Left ventricle myocardium inferior (tissue), 1 donor: Measurements from ENCODE around the gene PHRF1. TPM values are rescaled to one million over a fixed set of nuclear protein-coding genes. Genes with fewer than 3 reads are reported as not detected.

Source experiments
- DNase-seq: peaks from one replicate; pipeline ENCODE4 v3.0.0-alpha.2; 2020
- H3K27ac ChIP-seq: fragments of 200-600 bp; replicated peaks from 2 replicates; pipeline ENCODE4 v1.8.0; 2021
- H3K27me3 ChIP-seq: fragments of 200-600 bp; 2 replicates; pipeline ENCODE4 v1.8.0; 2021; ENCODE audit warnings: low read depth
- H3K36me3 ChIP-seq: fragments of 200-600 bp; 2 replicates; pipeline ENCODE4 v1.8.0; 2021
- H3K4me1 ChIP-seq: fragments of 200-600 bp; 2 replicates; pipeline ENCODE4 v1.8.0; 2021
- H3K4me3 ChIP-seq: fragments of 200-600 bp; 2 replicates; pipeline ENCODE4 v1.8.0; 2021; ENCODE audit warnings: mild to moderate bottlenecking, moderate library complexity
- H3K9me3 ChIP-seq: fragments of 200-600 bp; replicated peaks from 2 replicates; pipeline ENCODE4 v1.8.0; 2021
- intact Hi-C: fragments of 100-400 bp; cut with micrococcal nuclease; formaldehyde crosslinking; loops from one replicate; pipeline ENCODE4 v1.11.0; 2022
- total RNA-seq: library from RNA; stranded (reverse); fragmentation: NEBNext Ultra II Directional; extraction: Animal tissue kit (Norgen Biotek cat#: 25700); gene quantifications from one replicate; pipeline ENCODE4 v1.2.1, GENCODE V29; 2021
- TF ChIP-seq, protein P1 (sequence below): fragments of 200-600 bp; IDR thresholded peaks from 2 replicates; pipeline ENCODE4 v1.8.0; 2021; ENCODE audit warnings: antibody characterized with exemption, mild to moderate bottlenecking, borderline replicate concordance
- donor health status: DM: no; HTN: yes; CAD: no; lungs with severe emphysema.

Gene PHRF1
- total RNA-seq, 1 donor from 2014 or later: 17.7 TPM

DNA sequence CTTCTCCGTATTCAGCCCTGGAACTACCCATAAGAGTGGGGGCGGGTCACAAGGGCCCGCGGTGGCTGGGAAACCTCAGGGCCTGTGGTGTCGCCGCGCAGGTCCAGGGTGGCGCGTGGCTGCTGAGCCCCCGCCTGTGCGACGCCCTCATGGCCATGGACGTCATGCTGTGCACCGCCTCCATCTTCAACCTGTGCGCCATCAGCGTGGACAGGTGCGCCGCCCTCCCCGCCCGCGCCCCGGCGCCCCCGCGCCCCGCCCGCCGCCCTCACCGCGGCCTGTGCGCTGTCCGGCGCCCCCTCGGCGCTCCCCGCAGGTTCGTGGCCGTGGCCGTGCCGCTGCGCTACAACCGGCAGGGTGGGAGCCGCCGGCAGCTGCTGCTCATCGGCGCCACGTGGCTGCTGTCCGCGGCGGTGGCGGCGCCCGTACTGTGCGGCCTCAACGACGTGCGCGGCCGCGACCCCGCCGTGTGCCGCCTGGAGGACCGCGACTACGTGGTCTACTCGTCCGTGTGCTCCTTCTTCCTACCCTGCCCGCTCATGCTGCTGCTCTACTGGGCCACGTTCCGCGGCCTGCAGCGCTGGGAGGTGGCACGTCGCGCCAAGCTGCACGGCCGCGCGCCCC is 63.2 kb downstream of the PHRF1 start:
- Histone ChIP-seq H3K27me3 (peaks cover 49% of the 10 kb centered on the region), H3K36me3 (peaks cover 14% of the 10 kb centered on the region), H3K27ac (no peak overlapping the region), H3K9me3 (no peaks in the 10 kb centered on the region), H3K4me1 (peaks cover 41% of the 10 kb centered on the region), H3K4me3 (peak overlapping the region; percentile 17)
- DNase-seq: no peak
- TF ChIP-seq, protein P1, sequence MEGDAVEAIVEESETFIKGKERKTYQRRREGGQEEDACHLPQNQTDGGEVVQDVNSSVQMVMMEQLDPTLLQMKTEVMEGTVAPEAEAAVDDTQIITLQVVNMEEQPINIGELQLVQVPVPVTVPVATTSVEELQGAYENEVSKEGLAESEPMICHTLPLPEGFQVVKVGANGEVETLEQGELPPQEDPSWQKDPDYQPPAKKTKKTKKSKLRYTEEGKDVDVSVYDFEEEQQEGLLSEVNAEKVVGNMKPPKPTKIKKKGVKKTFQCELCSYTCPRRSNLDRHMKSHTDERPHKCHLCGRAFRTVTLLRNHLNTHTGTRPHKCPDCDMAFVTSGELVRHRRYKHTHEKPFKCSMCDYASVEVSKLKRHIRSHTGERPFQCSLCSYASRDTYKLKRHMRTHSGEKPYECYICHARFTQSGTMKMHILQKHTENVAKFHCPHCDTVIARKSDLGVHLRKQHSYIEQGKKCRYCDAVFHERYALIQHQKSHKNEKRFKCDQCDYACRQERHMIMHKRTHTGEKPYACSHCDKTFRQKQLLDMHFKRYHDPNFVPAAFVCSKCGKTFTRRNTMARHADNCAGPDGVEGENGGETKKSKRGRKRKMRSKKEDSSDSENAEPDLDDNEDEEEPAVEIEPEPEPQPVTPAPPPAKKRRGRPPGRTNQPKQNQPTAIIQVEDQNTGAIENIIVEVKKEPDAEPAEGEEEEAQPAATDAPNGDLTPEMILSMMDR: no peak
- intact Hi-C loops: no loop called here

DNA sequence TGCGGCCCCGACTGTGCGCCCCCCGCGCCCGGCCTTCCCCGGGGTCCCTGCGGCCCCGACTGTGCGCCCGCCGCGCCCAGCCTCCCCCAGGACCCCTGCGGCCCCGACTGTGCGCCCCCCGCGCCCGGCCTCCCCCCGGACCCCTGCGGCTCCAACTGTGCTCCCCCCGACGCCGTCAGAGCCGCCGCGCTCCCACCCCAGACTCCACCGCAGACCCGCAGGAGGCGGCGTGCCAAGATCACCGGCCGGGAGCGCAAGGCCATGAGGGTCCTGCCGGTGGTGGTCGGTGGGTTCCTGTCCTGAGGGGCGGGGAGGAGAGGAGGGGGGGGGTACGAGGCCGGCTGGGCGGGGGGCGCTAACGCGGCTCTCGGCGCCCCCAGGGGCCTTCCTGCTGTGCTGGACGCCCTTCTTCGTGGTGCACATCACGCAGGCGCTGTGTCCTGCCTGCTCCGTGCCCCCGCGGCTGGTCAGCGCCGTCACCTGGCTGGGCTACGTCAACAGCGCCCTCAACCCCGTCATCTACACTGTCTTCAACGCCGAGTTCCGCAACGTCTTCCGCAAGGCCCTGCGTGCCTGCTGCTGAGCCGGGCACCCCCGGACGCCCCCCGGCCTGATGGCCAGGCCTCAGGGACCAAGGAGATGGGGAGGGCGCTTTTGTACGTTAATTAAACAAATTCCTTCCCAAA is 63.9 kb downstream of the PHRF1 start:
- DNase-seq: no peak
- Histone ChIP-seq H3K27ac (no peak overlapping the region), H3K27me3 (peaks cover 49% of the 10 kb centered on the region), H3K4me3 (no peak overlapping the region), H3K36me3 (peaks cover 17% of the 10 kb centered on the region), H3K4me1 (peaks cover 41% of the 10 kb centered on the region), H3K9me3 (no peaks in the 10 kb centered on the region)
- intact Hi-C loops: no loop called here
- TF ChIP-seq, protein P1: no peak

DNA sequence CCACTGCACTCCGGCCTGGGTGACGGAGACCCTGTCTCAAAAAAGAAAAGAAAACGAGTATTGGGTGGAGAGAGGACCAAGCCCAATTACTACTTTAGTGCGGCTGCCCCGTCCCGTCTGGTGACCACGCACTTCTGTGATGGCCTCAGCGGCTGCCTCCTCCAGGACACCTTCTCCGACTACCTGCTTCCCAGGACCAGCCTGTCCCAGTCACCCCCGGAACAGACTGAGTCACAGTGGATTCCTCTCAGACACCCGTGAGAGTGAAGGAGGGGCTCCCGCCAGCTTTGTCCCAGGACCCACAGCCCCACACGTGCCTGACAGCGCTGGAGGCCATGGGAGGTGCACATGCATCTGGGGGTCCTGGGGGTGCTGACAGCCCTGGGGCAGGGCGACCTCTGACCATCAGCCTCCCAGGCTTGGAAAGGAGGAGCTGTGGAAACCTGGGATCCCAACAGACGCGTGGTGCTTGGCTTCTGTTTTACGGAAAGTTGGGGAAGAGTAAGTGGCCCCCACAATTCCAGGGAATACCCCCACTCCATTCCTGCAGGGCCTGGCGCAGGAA is 65.6 kb downstream of the PHRF1 start:
- Histone ChIP-seq H3K9me3 (no peaks in the 10 kb centered on the region), H3K27ac (no peak overlapping the region), H3K4me1 (peaks cover 34% of the 10 kb centered on the region), H3K4me3 (no peak overlapping the region), H3K36me3 (peaks cover 21% of the 10 kb centered on the region), H3K27me3 (peaks cover 35% of the 10 kb centered on the region)
- DNase-seq: no peak
- TF ChIP-seq, protein P1: no peak
- intact Hi-C loops: no loop called here

DNA sequence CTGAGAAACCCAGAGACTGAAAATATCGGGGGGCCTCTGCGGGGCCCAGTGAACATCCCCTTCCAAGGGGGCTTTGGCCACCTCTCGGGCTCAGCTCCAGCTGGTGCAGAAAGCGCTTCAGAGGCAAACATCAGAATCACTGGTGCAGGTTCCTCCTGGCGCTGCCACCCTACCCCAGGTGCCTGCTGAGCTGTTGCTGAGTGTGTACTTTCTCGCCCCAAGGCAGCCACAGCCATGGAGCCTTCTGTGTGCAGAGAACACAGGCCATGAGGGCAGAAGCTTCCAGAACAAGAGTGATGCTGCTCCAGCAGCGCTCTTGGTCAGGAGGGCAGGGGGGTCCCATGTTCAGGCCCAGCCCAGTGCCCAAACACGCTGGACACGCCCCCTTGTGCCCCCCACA is 67.1 kb downstream of the PHRF1 start:
- no peak for DNase-seq

More for the DNA sequence above, 67.1 kb downstream of the PHRF1 start:
- H3K36me3 ChIP-seq: peaks cover 28% of the 10 kb centered on the region
- no peaks in the 10 kb centered on the region for H3K9me3 ChIP-seq
- no peak overlapping the region for H3K27ac ChIP-seq
- H3K4me1 ChIP-seq: peaks cover 19% of the 10 kb centered on the region
- H3K27me3 ChIP-seq: peaks cover 21% of the 10 kb centered on the region
- TF ChIP-seq, protein P1: no peak
- H3K4me3 ChIP-seq: no peak overlapping the region
- intact Hi-C loops: no loop called here
